ENCODE results near the gene SYT14.
"Not testable (repeated sequence)": the region's sequence is repeated elsewhere in the genome, so short reads cannot be mapped to it uniquely, and the experiment has no call there.

The SYT14 gene

DNA sequence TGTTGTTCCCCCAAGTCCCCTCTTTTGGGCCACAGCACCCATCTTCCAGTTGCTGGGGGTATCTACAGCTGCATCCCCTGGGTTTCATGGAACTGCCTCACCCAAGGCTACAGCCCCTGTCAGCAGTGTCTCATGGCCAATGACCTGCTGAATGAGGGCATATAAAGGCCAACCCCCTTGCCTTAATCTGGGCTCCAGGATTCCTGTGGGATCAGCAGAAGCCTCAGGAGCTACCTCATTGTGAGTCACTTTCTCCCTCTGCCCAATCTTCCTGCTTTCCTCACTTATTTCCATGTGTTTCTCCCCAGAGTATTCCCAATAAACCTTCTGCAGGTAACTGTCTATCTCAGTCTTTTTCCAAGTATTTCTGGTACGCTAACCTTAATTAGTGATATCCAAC is 37.3 kb upstream of the SYT14 start:
- Histone ChIP-seq H3K4me1 (ENCODE audit: control insufficient read depth, insufficient read depth, low read length, poor library complexity, severe bottlenecking) (peaks cover 12% of the 10 kb centered on the region), H3K9me3 (ENCODE audit: control insufficient read depth, low read length) (no peaks in the 10 kb centered on the region), H3K36me3 (ENCODE audit: control insufficient read depth, insufficient read depth, low read length) (no peaks in the 10 kb centered on the region), H3K4me3 (ENCODE audit: extremely low read depth, insufficient read depth, low read length, poor library complexity, severe bottlenecking) (no peak overlapping the region), H3K27ac (ENCODE audit: low read depth, low read length, severe bottlenecking) (no peak overlapping the region)
- WGBS, 2 experiments (ENCODE audit: insufficient coverage in 2 of 2): no CpG with 5 or more reads among the region's 1 CpG

DNA sequence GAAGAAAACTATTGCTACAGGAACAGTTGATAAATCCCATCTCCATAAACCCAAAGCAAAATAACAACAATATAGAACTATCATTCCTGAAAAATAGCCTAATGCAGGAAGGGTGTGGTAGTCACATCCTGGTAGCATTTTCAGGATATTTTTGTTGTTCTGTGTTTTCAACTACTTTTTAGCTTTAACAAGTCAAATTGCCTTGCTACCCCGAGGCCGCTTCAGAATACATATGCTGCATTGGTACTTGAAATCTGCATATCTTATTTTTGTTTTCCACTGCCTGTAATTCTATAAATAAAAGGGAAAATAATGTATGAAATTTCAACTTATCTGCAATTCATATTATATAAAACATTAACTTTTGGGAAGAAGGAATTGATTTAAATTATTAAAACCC is 36.8 kb upstream of the SYT14 start:
- no CpG with 5 or more reads among the region's 2 CpGs for WGBS, 2 experiments (ENCODE audit: insufficient coverage in 2 of 2)
- no peak overlapping the region for H3K27ac ChIP-seq (ENCODE audit: low read depth, low read length, severe bottlenecking)
- no peak overlapping the region for H3K4me3 ChIP-seq (ENCODE audit: extremely low read depth, insufficient read depth, low read length, poor library complexity, severe bottlenecking)
- no peaks in the 10 kb centered on the region for H3K36me3 ChIP-seq (ENCODE audit: control insufficient read depth, insufficient read depth, low read length)
- H3K4me1 ChIP-seq (ENCODE audit: control insufficient read depth, insufficient read depth, low read length, poor library complexity, severe bottlenecking): peaks cover 7% of the 10 kb centered on the region
- H3K9me3 ChIP-seq (ENCODE audit: control insufficient read depth, low read length): no peaks in the 10 kb centered on the region

DNA sequence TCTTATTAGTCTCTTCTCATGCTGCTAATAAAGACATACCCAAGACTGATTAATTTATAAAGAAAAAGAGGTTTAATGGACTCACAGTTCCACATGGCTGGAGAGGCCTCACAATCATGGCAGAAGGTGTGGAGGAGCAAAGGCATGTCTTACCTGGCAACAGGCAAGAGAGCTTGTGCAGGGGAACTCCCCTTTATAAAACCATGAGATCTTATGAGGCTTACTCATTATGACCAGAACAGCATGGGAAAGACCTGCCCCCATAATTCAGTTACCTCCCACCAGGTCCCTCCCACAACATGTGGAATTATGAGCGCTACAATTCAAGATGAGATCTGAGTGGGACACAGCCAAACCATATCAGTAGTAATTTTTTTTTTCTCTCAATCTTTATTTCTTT is 33.2 kb upstream of the SYT14 start:
- H3K9me3 ChIP-seq (ENCODE audit: control insufficient read depth, low read length); H3K36me3 ChIP-seq (ENCODE audit: control insufficient read depth, insufficient read depth, low read length); H3K27ac ChIP-seq (ENCODE audit: low read depth, low read length, severe bottlenecking); H3K4me3 ChIP-seq (ENCODE audit: extremely low read depth, insufficient read depth, low read length, poor library complexity, severe bottlenecking); H3K4me1 ChIP-seq (ENCODE audit: control insufficient read depth, insufficient read depth, low read length, poor library complexity, severe bottlenecking): not testable (repeated sequence)
- no CpG with 5 or more reads among the region's 1 CpG for WGBS, 2 experiments (ENCODE audit: insufficient coverage in 2 of 2)

DNA sequence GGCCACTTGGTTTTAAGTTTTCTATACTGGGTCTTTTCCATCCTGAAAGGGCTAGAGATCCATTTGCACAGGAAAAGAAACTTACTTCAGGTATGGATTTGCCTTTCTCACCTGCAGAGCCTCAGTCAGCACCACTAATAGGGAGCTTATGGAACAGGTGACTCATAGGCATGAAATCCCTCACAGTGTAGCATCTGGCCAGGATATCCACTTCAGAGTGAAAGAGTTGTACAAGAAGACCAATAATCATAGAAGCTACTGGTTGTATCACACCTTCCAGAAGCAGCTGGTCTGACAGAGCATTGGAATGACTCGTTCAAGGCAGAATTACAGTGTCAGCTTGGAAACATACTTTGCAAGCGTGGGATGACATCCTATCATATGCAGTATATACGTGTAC is 26.3 kb upstream of the SYT14 start:
- Histone ChIP-seq H3K9me3 (ENCODE audit: control insufficient read depth, low read length) (no peaks in the 10 kb centered on the region), H3K27ac (ENCODE audit: low read depth, low read length, severe bottlenecking) (no peak overlapping the region), H3K36me3 (ENCODE audit: control insufficient read depth, insufficient read depth, low read length) (no peaks in the 10 kb centered on the region), H3K4me3 (ENCODE audit: extremely low read depth, insufficient read depth, low read length, poor library complexity, severe bottlenecking) (no peak overlapping the region), H3K4me1 (ENCODE audit: control insufficient read depth, insufficient read depth, low read length, poor library complexity, severe bottlenecking) (no peaks in the 10 kb centered on the region)
- no CpG with 5 or more reads among the region's 3 CpGs for WGBS, 2 experiments (ENCODE audit: insufficient coverage in 2 of 2)

DNA sequence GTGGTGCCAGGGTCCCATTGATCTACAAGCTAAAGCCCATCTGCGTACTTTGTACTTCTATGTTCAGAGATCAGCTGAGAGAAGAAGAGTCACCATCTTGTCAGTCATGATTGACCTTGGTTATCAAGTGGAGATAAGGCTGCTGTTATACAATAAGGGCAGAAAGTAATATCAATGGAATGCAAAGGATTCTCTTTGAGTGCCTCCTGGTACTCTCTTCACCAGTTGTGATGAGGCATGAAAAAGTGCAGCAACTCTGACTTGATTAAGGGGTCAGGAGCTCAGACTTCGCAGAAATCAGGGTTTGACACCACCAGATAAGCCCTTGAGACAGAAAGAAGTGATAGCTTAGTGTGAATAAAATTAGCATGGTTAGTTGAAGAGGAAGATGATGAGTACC is 25.7 kb upstream of the SYT14 start:
- Histone ChIP-seq H3K4me1 (ENCODE audit: control insufficient read depth, insufficient read depth, low read length, poor library complexity, severe bottlenecking) (no peaks in the 10 kb centered on the region), H3K27ac (ENCODE audit: low read depth, low read length, severe bottlenecking) (no peak overlapping the region), H3K9me3 (ENCODE audit: control insufficient read depth, low read length) (no peaks in the 10 kb centered on the region), H3K4me3 (ENCODE audit: extremely low read depth, insufficient read depth, low read length, poor library complexity, severe bottlenecking) (no peak overlapping the region), H3K36me3 (ENCODE audit: control insufficient read depth, insufficient read depth, low read length) (no peaks in the 10 kb centered on the region)
- 86% methylated on average over 1 of the region's 2 CpGs; no CpG with 5 or more reads in 1 of the 2 experiments for WGBS, 2 experiments (ENCODE audit: insufficient coverage in 2 of 2)

DNA sequence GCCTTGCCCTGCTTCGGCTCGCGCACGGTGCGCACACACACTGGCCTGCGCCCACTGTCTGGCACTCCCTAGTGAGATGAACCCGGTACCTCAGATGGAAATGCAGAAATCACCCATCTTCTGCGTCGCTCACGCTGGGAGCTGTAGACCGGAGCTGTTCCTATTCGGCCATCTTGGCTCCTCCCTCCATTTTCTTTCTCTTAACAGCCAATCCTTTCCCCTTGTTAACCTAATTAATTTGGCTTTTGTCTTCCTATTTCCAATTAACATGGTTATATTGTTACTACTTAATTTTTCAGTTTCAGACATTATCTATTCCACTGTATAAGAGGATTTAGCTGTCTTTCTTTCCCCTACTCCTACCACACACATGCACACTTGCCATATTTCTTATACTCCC is 18.4 kb upstream of the SYT14 start:
- H3K4me3 ChIP-seq (ENCODE audit: extremely low read depth, insufficient read depth, low read length, poor library complexity, severe bottlenecking); H3K36me3 ChIP-seq (ENCODE audit: control insufficient read depth, insufficient read depth, low read length); H3K9me3 ChIP-seq (ENCODE audit: control insufficient read depth, low read length); H3K27ac ChIP-seq (ENCODE audit: low read depth, low read length, severe bottlenecking); H3K4me1 ChIP-seq (ENCODE audit: control insufficient read depth, insufficient read depth, low read length, poor library complexity, severe bottlenecking): not testable (repeated sequence)
- WGBS, 2 experiments (ENCODE audit: insufficient coverage in 2 of 2): 96% methylated on average over 5 of the region's 12 CpGs; no CpG with 5 or more reads in 1 of the 2 experiments

DNA sequence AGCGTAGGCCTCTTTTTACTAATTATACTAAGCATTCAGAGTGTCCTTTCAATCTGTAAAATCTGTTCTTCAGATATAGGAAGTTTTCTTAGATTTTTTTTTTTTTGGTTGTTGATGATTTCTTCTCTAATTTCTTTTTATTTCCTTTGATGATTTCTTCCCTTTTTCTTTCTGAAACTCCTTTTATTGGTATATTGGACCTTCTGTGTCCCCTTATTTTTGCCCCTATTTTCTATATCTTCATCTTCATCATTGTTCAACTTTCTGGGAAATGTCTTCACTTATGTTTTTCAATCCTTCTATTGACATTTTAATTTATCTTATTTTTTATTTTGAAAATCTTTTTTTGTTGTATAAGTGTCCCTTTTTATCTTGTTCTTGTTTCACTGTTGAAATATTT is 17.2 kb upstream of the SYT14 start:
- Histone ChIP-seq H3K36me3 (ENCODE audit: control insufficient read depth, insufficient read depth, low read length) (no peaks in the 10 kb centered on the region), H3K4me3 (ENCODE audit: extremely low read depth, insufficient read depth, low read length, poor library complexity, severe bottlenecking) (no peak overlapping the region), H3K4me1 (ENCODE audit: control insufficient read depth, insufficient read depth, low read length, poor library complexity, severe bottlenecking) (no peaks in the 10 kb centered on the region), H3K9me3 (ENCODE audit: control insufficient read depth, low read length) (no peaks in the 10 kb centered on the region), H3K27ac (ENCODE audit: low read depth, low read length, severe bottlenecking) (no peak overlapping the region)
- no CpG with 5 or more reads among the region's 1 CpG for WGBS, 2 experiments (ENCODE audit: insufficient coverage in 2 of 2)

DNA sequence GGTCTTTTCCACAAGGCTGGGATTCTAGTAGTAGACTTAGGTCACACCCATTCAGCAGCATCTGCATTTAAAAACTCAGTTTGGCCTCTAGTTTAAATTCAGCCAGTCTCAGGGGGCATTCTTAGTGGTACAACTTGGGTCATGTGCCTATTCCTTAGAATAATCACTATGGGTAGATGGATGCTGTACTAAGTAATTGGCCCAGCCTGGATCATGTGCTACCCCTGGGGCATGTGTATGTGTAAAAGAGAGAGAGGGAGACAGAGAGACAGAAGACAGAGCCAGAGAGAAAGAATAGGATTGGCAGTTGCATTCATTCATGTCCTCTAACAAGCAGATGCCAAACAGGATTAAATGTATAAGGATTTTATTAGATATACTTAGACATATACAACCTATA is 13.6 kb upstream of the SYT14 start:
- no peak overlapping the region for H3K4me3 ChIP-seq (ENCODE audit: extremely low read depth, insufficient read depth, low read length, poor library complexity, severe bottlenecking)
- H3K9me3 ChIP-seq (ENCODE audit: control insufficient read depth, low read length): no peaks in the 10 kb centered on the region

DNA sequence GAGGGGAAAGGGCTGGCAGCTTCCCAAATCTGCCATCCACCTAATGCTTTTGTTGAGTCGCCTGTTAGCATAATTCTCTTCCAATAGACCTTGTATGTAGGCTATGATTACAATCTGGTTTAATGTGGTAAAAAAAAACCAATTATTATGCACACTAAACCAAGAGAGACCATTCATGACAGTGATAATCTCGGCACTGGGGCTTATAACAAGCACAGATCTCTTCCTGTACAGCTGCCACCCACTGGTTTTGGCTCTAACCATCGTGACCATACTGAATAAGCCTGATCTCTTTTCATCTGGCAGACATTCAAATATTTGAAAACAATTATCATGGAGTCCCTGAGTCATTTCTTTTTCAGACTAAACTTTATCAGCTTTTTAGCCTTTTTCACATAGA is 12.0 kb upstream of the SYT14 start:
- H3K27ac ChIP-seq (ENCODE audit: low read depth, low read length, severe bottlenecking): no peak overlapping the region
- 78 to 85% methylated on average over 2 of the region's 3 CpGs for WGBS, 2 experiments (ENCODE audit: insufficient coverage in 2 of 2)
- no peak overlapping the region for H3K4me3 ChIP-seq (ENCODE audit: extremely low read depth, insufficient read depth, low read length, poor library complexity, severe bottlenecking)
- H3K9me3 ChIP-seq (ENCODE audit: control insufficient read depth, low read length): no peaks in the 10 kb centered on the region
- H3K36me3 ChIP-seq (ENCODE audit: control insufficient read depth, insufficient read depth, low read length): no peaks in the 10 kb centered on the region
- no peaks in the 10 kb centered on the region for H3K4me1 ChIP-seq (ENCODE audit: control insufficient read depth, insufficient read depth, low read length, poor library complexity, severe bottlenecking)

More for the DNA sequence above, 13.6 kb upstream of the SYT14 start:
- Histone ChIP-seq H3K36me3 (ENCODE audit: control insufficient read depth, insufficient read depth, low read length) (no peaks in the 10 kb centered on the region), H3K4me1 (ENCODE audit: control insufficient read depth, insufficient read depth, low read length, poor library complexity, severe bottlenecking) (no peaks in the 10 kb centered on the region), H3K27ac (ENCODE audit: low read depth, low read length, severe bottlenecking) (no peak overlapping the region)

DNA sequence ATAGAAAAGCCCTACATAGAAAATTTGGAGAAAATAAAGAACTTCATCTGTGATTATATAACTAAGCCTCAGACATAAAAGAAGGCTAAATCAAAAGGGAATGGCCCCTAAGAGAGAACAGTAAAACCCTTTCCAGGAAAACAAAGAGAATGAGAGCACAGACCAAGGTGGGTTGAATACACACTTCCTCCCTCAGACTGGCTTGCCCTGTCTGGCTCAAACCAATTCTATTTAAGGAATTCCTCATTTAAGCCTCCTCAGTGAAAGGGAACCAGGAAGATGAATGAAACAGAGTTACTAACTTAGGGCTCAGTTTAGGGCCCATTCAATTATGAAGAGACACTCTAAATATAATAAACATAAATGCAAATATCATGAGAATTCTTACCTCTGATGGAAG is 10.6 kb upstream of the SYT14 start:
- Histone ChIP-seq H3K27ac (ENCODE audit: low read depth, low read length, severe bottlenecking) (no peak overlapping the region), H3K36me3 (ENCODE audit: control insufficient read depth, insufficient read depth, low read length) (no peaks in the 10 kb centered on the region), H3K4me1 (ENCODE audit: control insufficient read depth, insufficient read depth, low read length, poor library complexity, severe bottlenecking) (no peaks in the 10 kb centered on the region), H3K4me3 (ENCODE audit: extremely low read depth, insufficient read depth, low read length, poor library complexity, severe bottlenecking) (no peak overlapping the region), H3K9me3 (ENCODE audit: control insufficient read depth, low read length) (no peaks in the 10 kb centered on the region)

DNA sequence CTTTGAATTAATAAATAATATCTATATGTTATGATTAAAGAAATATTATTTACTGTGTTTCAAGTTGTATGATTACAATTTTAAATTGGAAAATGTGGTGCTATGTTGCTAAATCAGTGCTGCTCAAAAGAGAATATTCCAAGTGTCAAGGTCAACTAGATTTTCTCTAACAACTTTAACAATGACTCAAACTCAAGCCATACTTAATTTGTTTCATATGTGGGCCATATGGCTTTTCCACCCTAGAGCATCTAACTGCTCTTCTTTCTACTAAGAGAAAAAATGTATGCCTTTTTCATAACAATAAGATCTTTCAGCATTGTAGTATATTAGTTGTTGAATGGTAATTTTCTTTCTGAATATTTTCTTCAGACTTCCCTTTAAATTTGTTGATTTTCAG is 8.3 kb upstream of the SYT14 start:
- Histone ChIP-seq H3K27ac (ENCODE audit: low read depth, low read length, severe bottlenecking) (no peak overlapping the region), H3K4me3 (ENCODE audit: extremely low read depth, insufficient read depth, low read length, poor library complexity, severe bottlenecking) (no peak overlapping the region), H3K9me3 (ENCODE audit: control insufficient read depth, low read length) (no peaks in the 10 kb centered on the region), H3K36me3 (ENCODE audit: control insufficient read depth, insufficient read depth, low read length) (no peaks in the 10 kb centered on the region), H3K4me1 (ENCODE audit: control insufficient read depth, insufficient read depth, low read length, poor library complexity, severe bottlenecking) (no peaks in the 10 kb centered on the region)

DNA sequence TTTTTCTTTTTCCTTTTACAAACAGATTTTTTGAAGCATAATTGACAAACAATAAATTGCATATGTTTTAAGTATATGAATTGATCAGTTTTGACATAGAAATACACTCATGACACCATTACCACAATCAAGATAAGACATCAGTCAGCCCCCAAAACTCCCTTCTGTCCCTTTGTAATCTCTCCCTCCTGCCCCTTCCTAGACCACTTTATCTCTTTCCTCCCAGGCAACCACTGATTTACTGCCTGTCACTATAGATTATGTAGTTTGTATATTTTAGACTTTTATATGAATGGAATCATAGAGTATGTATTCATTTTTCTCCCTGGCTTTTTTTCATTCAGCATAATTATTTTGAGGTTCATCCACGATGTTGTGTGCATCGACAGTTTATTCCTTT is 6.9 kb upstream of the SYT14 start:
- no peak overlapping the region for H3K27ac ChIP-seq (ENCODE audit: low read depth, low read length, severe bottlenecking)
- H3K4me3 ChIP-seq (ENCODE audit: extremely low read depth, insufficient read depth, low read length, poor library complexity, severe bottlenecking): no peak overlapping the region
- H3K4me1 ChIP-seq (ENCODE audit: control insufficient read depth, insufficient read depth, low read length, poor library complexity, severe bottlenecking): no peaks in the 10 kb centered on the region
- H3K9me3 ChIP-seq (ENCODE audit: control insufficient read depth, low read length): no peaks in the 10 kb centered on the region
- H3K36me3 ChIP-seq (ENCODE audit: control insufficient read depth, insufficient read depth, low read length): no peaks in the 10 kb centered on the region
- WGBS, 2 experiments (ENCODE audit: insufficient coverage in 2 of 2): no CpG with 5 or more reads among the region's 2 CpGs

All from mesodermal cell (in vitro differentiated cells).